Stimulated activated CD8-positive, alpha-beta memory T cell treated with anti-CD3 and anti-CD28 coated beads, Interleukin-2, amount 100 ng/mL, for 1 hour (primary cell): ENCODE data around the gene ARHGAP22.

ENCODE experiments used
- DNase-seq, 2 donors: peaks; one replicate each; pipeline ENCODE4 v3.0.0-alpha.2; 2020; ENCODE audit warnings: low read depth in 2 of 2

Gene ARHGAP22

DNA sequence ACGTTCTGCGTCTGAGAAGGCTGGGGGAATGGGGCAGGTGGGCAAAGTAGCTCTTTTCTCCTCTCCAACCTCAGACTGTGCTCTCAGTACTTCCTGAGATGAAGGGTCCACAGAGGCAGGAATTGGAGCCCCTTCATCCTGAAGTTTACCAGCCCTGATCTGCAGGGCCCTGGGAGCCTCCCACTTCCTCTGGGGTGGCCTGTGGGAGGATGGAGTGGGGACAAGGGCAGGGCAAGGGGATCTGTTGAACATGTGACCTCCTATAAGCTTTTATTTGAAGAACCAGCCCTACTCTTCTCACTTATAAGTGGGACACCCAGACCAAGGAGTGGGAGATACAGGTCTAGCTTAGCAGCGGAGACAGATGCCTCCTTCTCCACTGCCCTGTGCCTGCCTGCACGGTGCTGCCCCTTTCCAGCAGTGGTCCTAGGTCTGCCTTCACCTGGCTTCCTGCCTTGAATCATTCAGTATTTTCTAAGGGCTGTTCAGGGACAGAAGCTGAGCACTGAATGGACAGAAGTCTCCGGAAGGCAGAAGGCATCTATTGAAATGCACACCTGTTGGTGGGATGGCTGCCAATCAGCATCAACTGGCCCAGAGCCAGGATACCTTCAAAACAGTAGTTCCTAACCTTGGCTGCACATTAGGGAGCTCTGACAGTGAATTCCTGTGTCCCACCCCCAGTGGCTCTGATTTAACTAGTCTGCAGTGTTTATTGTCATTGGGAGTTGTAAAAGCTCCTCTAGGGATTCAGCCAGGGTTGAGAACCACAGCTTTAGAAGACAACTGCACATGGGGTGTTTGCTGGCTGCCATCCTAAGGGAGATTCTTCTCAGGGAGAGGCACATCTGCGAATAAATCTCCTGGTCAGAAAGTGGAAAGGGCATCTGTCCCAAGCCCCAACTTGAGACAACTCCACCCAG lies 2.7 kb upstream of the ARHGAP22 start:
- DNase-seq, result no peak

- DNase-seq, result no peak
Observed at GRCh38 chr10:48606530-48607355, 1.9 kb upstream of the ARHGAP22 start.

- DNase-seq, result no peak
Observed at GRCh38 chr10:48605786-48606529, 1.1 kb upstream of the ARHGAP22 start.

DNA sequence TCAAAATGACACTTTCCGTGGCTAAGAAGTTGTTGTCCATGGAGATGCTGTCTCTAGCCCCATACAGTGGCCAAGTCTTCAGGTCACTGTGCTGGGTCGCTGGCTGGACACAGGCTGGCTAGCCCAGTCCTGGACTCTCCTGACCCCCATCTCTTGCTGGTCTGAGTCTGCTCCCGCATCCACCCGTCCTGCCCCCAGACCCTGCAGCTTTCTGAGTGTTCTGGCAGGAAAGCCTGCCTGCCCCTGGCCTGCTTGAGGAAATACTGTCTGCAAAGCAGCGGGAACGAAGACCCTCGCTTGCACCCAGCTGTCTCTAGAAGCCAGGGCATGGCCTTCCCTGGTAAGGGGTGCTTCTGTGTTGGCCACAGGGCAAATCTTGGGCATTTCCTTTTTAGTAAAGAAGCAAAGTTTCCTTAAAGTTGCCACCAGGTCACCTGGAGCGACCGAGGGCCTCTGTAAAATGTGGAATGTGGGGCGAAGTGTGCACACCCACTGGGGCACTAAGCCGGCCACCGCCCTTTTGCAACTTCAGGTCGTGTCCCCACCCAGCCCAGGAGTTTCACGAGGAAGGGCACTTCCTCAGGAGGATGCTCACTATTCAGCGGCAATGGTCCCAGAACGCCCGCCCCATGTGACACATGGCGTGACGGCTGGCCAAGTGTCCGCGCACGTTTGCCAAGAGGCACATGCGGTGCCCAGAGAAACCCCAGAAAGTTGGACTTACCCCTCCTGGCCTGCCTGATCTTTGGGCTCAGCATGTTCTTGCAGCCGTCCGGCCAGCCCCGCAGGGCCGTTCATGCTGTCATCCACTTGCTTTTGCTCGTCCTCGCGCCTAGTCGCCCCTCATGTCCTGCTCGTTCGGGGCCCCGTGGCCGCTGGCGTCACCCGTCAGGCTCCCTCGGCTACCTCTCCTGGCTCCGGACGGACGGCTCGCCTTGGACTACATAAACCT lies 558 bp downstream of the ARHGAP22 start:
- DNase-seq, result no peak

GRCh38 chr10:48603421-48604038 lies 1.3 kb downstream of the ARHGAP22 start:
- DNase-seq, result no peak

DNA sequence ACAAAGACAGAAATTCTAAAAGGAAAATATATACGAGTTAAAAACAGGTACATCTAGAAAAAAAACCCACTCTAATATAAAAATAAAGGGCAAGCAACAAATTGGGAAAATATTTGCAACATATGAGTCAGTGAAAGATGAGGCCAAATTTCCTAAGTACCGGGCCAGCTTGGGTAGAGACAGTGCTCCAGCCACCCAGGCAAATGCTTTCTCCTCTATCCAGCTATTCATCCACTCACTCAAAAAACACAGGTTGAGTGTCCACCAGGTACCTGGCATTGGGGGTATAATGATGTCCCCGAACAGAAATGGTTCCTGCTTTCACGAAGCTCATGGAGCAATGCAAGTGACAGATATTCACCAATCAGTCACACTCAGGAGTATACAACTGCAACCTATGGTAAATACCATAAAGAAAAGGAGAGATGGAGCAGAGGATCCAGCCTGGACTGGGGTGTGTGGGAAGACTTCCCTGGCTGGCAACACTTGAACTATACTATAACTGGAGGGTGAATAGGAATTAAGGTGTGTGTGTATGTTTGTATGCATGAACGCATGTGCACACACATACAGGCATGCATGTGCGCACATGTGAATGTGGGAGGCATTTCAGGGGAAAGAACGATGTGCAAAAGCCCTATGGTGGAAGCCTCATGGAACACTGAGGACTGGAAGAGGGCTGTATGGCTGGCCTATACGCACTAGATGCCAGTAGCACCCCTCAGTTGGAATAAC lies 2.3 kb downstream of the ARHGAP22 start:
- no peak for DNase-seq

DNA sequence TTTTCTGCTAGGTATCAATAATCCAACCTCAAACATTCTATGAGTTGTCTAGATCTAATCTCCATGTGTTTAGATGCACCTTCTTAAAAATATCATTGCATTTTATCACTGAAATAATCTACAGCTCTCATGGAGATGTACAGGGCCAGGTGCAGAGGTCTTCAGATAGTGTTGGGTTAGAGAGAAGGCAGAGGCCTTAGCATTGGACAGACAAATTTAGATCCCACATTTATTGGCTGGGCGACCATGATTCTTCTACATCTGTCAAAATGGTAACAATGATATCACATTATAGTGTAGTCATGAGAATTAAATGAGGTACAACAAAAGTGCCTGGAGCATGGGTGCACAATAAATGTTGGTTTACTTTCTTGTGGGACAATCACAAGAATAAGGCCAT lies 3.1 kb downstream of the ARHGAP22 start:
- no peak for DNase-seq

GRCh38 chr10:48600645-48601505 lies 4.0 kb downstream of the ARHGAP22 start:
- no peak for DNase-seq

DNA sequence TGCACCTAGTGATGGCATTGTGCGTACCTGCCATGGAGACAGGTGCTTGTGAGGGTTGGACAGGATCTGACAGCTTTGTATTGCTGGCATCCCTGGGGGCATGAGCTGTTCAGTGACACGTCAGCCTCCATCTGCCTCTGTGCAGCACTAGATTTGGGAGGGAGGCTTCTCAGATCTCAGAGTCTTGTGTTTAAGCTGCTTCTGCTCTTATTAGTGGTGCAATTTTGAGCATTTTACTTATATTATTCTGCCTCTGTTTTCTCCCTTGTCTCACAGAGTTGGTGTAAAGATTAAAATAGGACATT lies 5.1 kb downstream of the ARHGAP22 start:
- no peak for DNase-seq

DNA sequence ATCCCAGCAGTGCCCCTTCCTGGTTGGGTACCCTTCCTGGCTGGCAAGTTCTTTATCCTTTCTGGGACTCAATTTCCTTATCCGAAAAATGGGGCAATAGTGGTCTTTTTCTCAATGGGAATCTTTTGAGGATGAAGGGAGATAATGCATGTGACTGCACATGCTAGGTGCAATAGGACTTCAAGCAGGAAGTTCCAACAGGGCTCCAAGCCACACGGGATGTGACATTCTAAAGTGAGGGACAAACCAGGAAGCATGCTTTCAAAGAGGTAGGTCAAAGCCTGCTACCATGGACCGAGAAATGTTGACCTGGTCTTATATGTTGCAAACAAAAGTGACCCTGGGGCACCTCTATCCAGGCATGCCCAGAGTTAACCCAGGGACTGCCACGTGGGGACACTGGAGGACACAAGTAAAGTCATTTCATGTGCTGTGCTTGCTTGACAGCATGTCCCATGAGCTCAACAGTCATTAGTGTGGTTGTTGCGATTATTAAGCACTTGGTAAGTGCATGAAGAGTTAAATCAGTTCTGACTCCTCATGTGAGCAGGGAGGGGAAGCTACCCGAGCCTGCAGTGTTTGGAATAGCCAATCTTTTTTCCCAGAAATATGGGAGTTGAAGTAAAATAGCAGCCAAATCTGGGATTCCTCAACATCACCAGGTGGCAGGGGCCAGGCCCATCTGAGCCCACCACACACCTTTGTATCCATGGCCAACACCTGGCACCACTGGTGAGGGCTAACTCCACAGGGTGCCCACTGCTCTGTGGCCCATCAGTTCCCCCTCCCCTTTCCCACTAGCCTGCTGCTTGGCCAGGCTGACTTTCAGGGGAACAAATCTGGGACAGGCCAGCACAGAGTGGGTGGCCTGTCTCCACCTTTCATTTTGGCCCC lies 5.7 kb downstream of the ARHGAP22 start:
- DNase-seq, result no peak

- DNase-seq, result no peak
Observed at GRCh38 chr10:48598243-48598935, 6.5 kb downstream of the ARHGAP22 start.

DNA sequence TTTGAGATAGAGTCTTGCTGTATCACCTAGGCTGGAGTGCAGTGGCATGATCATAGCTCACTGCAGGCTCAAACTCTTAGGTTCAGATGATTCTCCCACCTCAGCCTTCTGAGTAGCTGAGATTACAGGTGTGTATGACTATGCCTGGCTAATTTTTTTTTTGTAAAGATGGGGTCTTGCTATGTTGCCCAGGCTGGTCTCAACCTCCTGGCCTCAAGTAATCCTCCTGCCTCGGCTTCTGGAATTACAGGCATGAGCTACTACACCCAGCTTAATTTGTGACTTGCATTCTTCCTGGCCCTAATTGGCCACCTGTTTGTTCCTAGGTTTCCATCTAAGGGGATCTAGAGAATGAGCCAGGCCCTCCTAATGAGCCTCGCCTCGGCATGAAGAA lies 9.3 kb downstream of the ARHGAP22 start:
- DNase-seq, result no peak

DNA sequence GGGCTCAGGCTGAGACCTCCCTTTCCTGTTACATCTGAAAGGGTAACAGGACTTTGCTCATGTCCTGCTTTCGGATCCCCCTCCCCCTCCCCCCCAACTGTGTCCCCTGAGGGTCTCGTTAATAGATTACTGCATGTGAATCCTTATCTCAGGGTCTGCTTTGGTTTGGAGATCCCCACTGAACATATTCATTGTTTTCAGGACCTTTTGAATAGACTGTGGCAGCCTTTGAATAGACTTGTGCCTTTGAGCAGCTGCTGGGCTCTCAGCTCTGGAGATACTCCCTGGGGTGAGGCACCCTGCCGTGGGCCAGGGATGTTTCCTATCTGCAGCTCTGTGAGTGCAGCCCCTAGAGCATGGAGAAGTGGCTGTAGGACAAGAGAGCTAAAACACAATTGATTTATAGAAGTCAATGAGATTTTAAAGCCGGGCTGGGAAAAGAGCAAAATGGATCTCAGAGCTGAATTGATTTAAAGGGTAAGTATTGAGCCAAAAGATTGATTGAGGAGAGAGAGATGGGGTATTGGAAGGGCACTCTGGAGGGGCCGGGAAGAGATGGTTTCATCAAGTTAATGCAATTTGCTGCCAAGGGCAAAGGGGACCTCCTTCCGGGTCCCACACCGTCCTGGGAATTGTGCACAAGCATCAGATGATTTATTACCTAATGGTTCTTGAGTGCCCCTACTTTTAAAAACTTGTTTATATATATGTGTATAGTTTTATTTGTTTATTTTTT lies 9.9 kb downstream of the ARHGAP22 start:
- no peak for DNase-seq

- DNase-seq, result no peak
Observed at GRCh38 chr10:48594371-48594770, 10.5 kb downstream of the ARHGAP22 start.

DNA sequence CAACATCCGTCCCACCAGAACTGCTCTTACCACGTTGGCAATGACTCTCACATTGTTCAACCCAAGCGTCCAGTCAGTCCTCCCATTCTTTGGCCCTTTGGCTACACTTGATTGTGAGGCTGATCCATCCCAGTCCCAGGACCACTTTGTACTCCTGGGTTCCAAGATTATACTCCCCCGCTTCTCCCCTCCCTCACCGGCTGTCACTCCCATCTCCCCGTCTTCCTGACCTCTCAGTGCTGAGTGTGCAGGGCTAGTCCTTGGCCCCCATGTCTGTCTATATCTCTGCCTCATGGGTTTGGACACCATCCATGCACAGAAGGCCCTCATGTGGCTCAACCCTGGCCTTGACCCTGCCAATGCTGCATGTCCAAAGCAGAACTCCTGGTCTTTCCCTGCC lies 12.5 kb downstream of the ARHGAP22 start:
- no peak for DNase-seq

DNA sequence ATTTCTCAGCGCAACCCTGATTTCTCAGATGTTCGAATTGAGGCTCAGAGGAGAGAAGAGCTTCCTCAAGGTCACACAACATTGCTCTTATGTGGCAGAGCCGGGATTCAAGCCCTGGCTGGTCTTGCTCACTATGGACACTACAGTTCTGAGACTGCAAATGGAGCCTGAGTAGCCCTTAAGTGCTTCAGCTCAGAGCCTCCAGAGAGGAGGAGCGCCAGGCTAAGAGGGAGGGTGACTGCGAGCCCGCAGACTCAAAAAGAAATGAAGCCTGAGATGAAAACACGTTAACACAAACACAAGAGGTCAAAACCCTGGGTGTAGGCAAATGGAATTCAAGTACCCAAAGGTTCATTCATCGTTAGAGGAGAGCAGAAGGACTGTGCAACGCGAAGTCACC lies 13.9 kb downstream of the ARHGAP22 start:
- DNase-seq, result no peak

- DNase-seq, result no peak
Observed at GRCh38 chr10:48589266-48589665, 15.6 kb downstream of the ARHGAP22 start.
